Measurements from ENCODE around the gene PAM. TPM values are rescaled to one million over a fixed set of nuclear protein-coding genes. Genes with fewer than 3 reads are reported as not detected.

Gene PAM
- total RNA-seq, 1 donor from 2014 or later = 940 TPM

GRCh38 chr5:102766295-102767090, 11.4 kb downstream of the PAM start:
- DNase-seq (ENCODE audit: low spot score in 2 of 2) = no peak
- no peaks in the 10 kb centered on the region for H3K27me3 ChIP-seq
- intact Hi-C loops (cut with DNase I) = no loop called here
- H3K36me3 ChIP-seq = no peaks in the 10 kb centered on the region
- peaks cover 0 to 29% of the 10 kb centered on the region in 2 donors for H3K4me1 ChIP-seq
- no peaks in the 10 kb centered on the region for H3K9me3 ChIP-seq
- H3K27ac ChIP-seq = no peak overlapping the region
- TF ChIP-seq, protein P1, sequence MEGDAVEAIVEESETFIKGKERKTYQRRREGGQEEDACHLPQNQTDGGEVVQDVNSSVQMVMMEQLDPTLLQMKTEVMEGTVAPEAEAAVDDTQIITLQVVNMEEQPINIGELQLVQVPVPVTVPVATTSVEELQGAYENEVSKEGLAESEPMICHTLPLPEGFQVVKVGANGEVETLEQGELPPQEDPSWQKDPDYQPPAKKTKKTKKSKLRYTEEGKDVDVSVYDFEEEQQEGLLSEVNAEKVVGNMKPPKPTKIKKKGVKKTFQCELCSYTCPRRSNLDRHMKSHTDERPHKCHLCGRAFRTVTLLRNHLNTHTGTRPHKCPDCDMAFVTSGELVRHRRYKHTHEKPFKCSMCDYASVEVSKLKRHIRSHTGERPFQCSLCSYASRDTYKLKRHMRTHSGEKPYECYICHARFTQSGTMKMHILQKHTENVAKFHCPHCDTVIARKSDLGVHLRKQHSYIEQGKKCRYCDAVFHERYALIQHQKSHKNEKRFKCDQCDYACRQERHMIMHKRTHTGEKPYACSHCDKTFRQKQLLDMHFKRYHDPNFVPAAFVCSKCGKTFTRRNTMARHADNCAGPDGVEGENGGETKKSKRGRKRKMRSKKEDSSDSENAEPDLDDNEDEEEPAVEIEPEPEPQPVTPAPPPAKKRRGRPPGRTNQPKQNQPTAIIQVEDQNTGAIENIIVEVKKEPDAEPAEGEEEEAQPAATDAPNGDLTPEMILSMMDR (IDR thresholded peaks at IDR 0.05) = no peak
- no peak overlapping the region for H3K4me3 ChIP-seq

- no peaks in the 10 kb centered on the region for H3K27me3 ChIP-seq
- peaks cover 0 to 36% of the 10 kb centered on the region in 2 donors for H3K4me1 ChIP-seq
- TF ChIP-seq, protein P1 (IDR thresholded peaks at IDR 0.05) = no peak
- no peak overlapping the region for H3K4me3 ChIP-seq
- H3K27ac ChIP-seq = no peak overlapping the region
- H3K9me3 ChIP-seq = no peaks in the 10 kb centered on the region
- intact Hi-C loops (cut with DNase I) = no loop called here
- H3K36me3 ChIP-seq = no peaks in the 10 kb centered on the region
- DNase-seq (ENCODE audit: low spot score in 2 of 2) = no peak
These were observed 12.8 kb downstream of the PAM start for GRCh38 chr5:102767862-102768261.

- H3K27ac ChIP-seq = peak overlapping the region; percentile 67 to 73
- no peak overlapping the region for H3K4me3 ChIP-seq
- intact Hi-C loops (cut with DNase I) = no loop called here
- DNase-seq (ENCODE audit: low spot score in 2 of 2) = no peak
- TF ChIP-seq, protein P1 (IDR thresholded peaks at IDR 0.05) = no peak
- H3K9me3 ChIP-seq = no peaks in the 10 kb centered on the region
- H3K4me1 ChIP-seq = peaks cover 0 to 27% of the 10 kb centered on the region in 2 donors
- no peaks in the 10 kb centered on the region for H3K36me3 ChIP-seq
- H3K27me3 ChIP-seq = no peaks in the 10 kb centered on the region
These were observed 15.7 kb downstream of the PAM start for GRCh38 chr5:102770803-102771202.

DNA sequence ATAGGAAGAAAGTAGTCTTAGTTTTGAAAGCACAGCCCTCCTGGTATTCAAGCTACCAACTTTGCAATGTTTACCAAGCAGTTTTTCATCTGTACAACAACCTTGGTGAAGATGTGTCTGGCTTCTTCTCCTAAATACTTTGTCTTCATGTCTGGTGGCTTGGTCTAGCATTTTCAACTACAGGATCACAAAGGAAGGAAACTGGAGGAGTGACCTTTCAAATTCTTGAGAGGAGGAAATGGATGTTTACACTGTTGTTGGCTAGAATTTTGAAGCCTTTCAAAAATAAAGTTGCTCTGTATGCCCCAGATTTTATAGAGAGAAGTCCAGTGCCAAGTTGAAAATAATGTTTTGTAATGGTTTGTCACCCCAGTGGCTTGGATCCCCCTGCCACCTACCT, 16.3 kb downstream of the PAM start:
- peak overlapping the region; percentile 67 to 73 for H3K27ac ChIP-seq
- peaks cover 0 to 30% of the 10 kb centered on the region in 2 donors for H3K4me1 ChIP-seq
- H3K27me3 ChIP-seq = no peaks in the 10 kb centered on the region
- no peak for DNase-seq (ENCODE audit: low spot score in 2 of 2)
- TF ChIP-seq, protein P1 (IDR thresholded peaks at IDR 0.05) = no peak
- no peaks in the 10 kb centered on the region for H3K9me3 ChIP-seq
- H3K36me3 ChIP-seq = no peaks in the 10 kb centered on the region
- H3K4me3 ChIP-seq = peak overlapping the region in 1 of 2 donors; percentile 20
- intact Hi-C loops (cut with DNase I) = no loop called here

DNA sequence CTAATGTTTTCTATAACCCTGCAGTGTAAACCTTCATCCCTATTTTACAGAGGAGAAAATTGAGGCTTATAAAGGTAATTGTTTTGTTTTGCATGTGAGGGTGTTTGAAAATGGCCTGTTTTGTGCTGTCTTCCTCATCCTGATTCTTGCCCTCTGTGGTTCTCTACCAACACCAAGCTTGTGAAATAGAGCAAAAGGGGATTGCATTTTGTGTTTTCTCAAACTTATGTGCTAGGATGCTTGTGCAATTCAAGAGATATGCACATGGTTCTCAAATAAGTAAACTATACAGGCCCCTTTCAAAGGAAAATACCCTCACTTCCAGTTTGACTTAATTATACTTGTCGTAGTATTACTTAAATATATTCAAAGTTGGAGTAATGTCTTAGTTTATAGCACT, 17.2 kb downstream of the PAM start:
- Histone ChIP-seq H3K4me3 (no peak overlapping the region), H3K4me1 (peaks cover 0 to 32% of the 10 kb centered on the region in 2 donors), H3K27ac (peak overlapping the region; percentile 67 to 73), H3K9me3 (no peaks in the 10 kb centered on the region), H3K27me3 (no peaks in the 10 kb centered on the region), H3K36me3 (no peaks in the 10 kb centered on the region)
- intact Hi-C loops (cut with DNase I) = no loop called here
- no peak for DNase-seq (ENCODE audit: low spot score in 2 of 2)
- TF ChIP-seq, protein P1 (IDR thresholded peaks at IDR 0.05) = no peak

Data from ascending aorta (tissue), 2 donors.